Measurements from ENCODE around the gene GPR137C.

The GPR137C gene

DNA sequence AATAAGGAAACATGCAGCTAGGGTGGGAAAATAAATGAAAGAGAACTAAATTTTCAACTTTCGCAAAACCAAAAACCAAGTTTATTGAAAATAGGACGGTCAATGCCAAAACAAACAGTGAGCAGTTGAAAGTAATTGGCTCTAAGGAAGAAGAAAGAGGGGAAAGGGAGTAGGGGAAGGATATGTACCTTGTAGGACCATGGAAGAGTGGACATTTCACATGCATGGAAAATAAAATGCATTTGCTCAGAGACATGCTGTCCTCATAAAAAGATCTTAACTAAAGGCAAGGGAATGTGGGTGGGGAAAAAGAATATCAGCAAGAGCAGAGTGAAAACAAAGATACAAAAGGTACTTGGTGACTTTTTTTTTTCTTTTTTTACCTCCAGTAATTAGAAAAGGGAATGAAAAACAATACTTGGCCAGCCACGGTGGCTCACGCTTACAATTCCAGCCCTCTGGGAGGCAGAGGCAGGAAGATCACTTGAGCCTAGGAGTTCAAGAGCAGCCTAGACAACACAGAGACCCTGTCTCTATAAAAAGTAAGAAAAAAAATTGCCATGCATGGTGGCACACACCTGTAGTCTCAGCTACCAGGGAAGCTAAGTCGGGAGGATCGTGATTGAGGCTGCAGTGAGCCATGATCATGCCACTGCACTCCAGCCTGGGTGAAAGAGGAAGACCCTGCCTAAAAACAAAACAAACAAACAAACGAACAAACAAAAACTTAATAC lies 6.9 kb upstream of the GPR137C start:
- Histone ChIP-seq H3K4me1 (ENCODE audit: control insufficient read depth in 2 of 2, insufficient read depth in 2 of 2, low read length in 2 of 2) (peaks cover 0 to 5% of the 10 kb centered on the region in 2 donors), H3K9me3 (ENCODE audit: control insufficient read depth in 2 of 2, low read length in 2 of 2) (no peaks in the 10 kb centered on the region), H3K36me3 (ENCODE audit: control insufficient read depth in 2 of 2, insufficient read depth in 2 of 2, low read length in 2 of 2) (peaks cover 0 to 3% of the 10 kb centered on the region in 2 donors), H3K4me3 (ENCODE audit: low read length in 2 of 2) (no peak overlapping the region), H3K27ac (ENCODE audit: low read depth in 2 of 2, low read length in 2 of 2) (no peak overlapping the region), H3K27me3 (ENCODE audit: control insufficient read depth in 2 of 2, insufficient read depth in 2 of 2, low read length in 2 of 2) (no peaks in the 10 kb centered on the region), H3K9ac (ENCODE audit: low read depth in 1 of 2, low read length in 2 of 2) (no peak overlapping the region)

DNA sequence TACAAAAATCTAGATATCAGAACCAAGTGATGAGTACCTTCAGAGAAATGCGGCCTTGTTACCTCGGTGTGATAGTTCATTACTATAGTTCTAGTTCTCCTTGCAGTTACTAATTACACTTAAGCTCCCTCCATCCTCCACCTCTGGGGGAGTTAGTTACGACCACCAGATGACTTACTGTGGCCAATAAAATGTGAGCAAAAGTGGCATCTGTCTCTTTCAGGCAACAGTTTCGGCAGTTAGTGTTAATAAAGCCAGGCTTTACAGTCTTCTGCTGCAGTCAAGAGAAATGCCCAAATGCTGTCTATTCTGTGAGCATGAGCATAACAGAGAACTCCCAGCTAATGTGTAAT lies 6.3 kb upstream of the GPR137C start:
- Histone ChIP-seq H3K4me1 (ENCODE audit: control insufficient read depth in 2 of 2, insufficient read depth in 2 of 2, low read length in 2 of 2) (peaks cover 0 to 10% of the 10 kb centered on the region in 2 donors), H3K9me3 (ENCODE audit: control insufficient read depth in 2 of 2, low read length in 2 of 2) (no peaks in the 10 kb centered on the region), H3K4me3 (ENCODE audit: low read length in 2 of 2) (no peak overlapping the region), H3K27me3 (ENCODE audit: control insufficient read depth in 2 of 2, insufficient read depth in 2 of 2, low read length in 2 of 2) (no peaks in the 10 kb centered on the region), H3K9ac (ENCODE audit: low read depth in 1 of 2, low read length in 2 of 2) (no peak overlapping the region), H3K27ac (ENCODE audit: low read depth in 2 of 2, low read length in 2 of 2) (no peak overlapping the region), H3K36me3 (ENCODE audit: control insufficient read depth in 2 of 2, insufficient read depth in 2 of 2, low read length in 2 of 2) (peaks cover 0 to 3% of the 10 kb centered on the region in 2 donors)

DNA sequence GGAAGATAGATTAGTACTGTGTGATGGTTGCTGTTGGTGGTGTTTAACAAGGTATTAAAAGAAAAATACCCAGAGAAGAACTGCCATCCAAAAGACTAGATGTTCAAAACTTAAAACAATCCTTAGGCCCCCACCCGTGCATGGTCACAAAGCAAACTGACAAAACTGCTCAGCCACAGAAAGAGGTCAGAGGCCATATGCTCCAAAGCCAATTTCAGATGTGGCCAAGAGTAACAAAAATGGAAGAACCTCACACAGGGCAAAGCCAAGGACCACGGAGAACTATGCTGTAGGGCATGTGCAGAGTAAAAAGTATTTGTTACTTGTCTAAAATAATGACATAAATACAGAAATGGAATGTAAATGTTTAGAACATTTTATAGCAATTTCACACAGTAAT lies 5.6 kb upstream of the GPR137C start:
- no peaks in the 10 kb centered on the region for H3K9me3 ChIP-seq (ENCODE audit: control insufficient read depth in 2 of 2, low read length in 2 of 2)
- H3K9ac ChIP-seq (ENCODE audit: low read depth in 1 of 2, low read length in 2 of 2) = no peak overlapping the region
- H3K27me3 ChIP-seq (ENCODE audit: control insufficient read depth in 2 of 2, insufficient read depth in 2 of 2, low read length in 2 of 2) = no peaks in the 10 kb centered on the region
- H3K4me1 ChIP-seq (ENCODE audit: control insufficient read depth in 2 of 2, insufficient read depth in 2 of 2, low read length in 2 of 2) = peaks cover 0 to 12% of the 10 kb centered on the region in 2 donors
- H3K4me3 ChIP-seq (ENCODE audit: low read length in 2 of 2) = no peak overlapping the region
- H3K27ac ChIP-seq (ENCODE audit: low read depth in 2 of 2, low read length in 2 of 2) = no peak overlapping the region
- peaks cover 0 to 1% of the 10 kb centered on the region in 2 donors for H3K36me3 ChIP-seq (ENCODE audit: control insufficient read depth in 2 of 2, insufficient read depth in 2 of 2, low read length in 2 of 2)

DNA sequence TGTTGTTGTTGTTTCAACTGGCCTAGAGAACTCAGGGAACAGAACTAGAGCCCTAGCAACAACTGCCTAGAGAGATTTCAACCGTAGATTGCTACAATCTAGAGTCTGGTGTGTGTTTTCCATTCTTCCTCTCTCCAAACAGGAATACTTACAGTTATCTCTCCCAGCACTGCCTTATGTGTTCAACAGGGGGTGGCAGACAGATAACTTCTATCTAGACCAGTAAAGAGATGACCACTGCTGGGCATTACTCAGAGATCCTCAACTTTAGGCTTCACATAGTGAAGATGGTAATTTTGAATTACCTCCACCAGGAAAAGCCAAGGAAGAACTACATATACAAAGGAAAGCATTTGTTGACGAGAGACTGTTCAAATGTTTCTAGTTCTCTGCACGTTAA lies 5.1 kb upstream of the GPR137C start:
- Histone ChIP-seq H3K27me3 (ENCODE audit: control insufficient read depth in 2 of 2, insufficient read depth in 2 of 2, low read length in 2 of 2) (no peaks in the 10 kb centered on the region), H3K9ac (ENCODE audit: low read depth in 1 of 2, low read length in 2 of 2) (no peak overlapping the region), H3K27ac (ENCODE audit: low read depth in 2 of 2, low read length in 2 of 2) (no peak overlapping the region), H3K4me1 (ENCODE audit: control insufficient read depth in 2 of 2, insufficient read depth in 2 of 2, low read length in 2 of 2) (peaks cover 0 to 12% of the 10 kb centered on the region in 2 donors), H3K9me3 (ENCODE audit: control insufficient read depth in 2 of 2, low read length in 2 of 2) (no peaks in the 10 kb centered on the region), H3K4me3 (ENCODE audit: low read length in 2 of 2) (no peak overlapping the region), H3K36me3 (ENCODE audit: control insufficient read depth in 2 of 2, insufficient read depth in 2 of 2, low read length in 2 of 2) (no peaks in the 10 kb centered on the region)

DNA sequence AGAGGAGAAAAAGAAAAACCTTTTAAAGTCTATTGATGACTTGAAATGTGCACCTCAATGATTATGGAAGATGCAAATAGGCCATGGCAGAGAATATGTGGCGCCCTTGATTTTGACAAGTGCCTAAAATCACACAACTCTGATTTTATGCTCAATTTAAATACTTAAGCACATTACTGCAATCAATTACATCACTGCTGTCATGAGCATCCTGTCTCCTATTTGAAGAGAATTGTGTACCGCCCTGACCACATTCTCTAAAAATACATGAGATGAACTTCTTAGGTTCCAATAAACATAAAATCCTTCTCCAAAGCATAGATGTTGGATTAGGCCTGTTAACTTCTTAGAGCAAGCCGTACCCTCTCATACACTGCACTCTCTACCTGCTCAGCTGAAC lies 2.0 kb upstream of the GPR137C start:
- no peaks in the 10 kb centered on the region for H3K9me3 ChIP-seq (ENCODE audit: control insufficient read depth in 2 of 2, low read length in 2 of 2)
- H3K27ac ChIP-seq (ENCODE audit: low read depth in 2 of 2, low read length in 2 of 2) = no peak overlapping the region
- H3K27me3 ChIP-seq (ENCODE audit: control insufficient read depth in 2 of 2, insufficient read depth in 2 of 2, low read length in 2 of 2) = no peaks in the 10 kb centered on the region
- peaks cover 10 to 16% of the 10 kb centered on the region in 2 donors for H3K4me1 ChIP-seq (ENCODE audit: control insufficient read depth in 2 of 2, insufficient read depth in 2 of 2, low read length in 2 of 2)
- H3K4me3 ChIP-seq (ENCODE audit: low read length in 2 of 2) = peak overlapping the region in 1 of 2 donors; percentile 94
- H3K9ac ChIP-seq (ENCODE audit: low read depth in 1 of 2, low read length in 2 of 2) = no peak overlapping the region
- no peaks in the 10 kb centered on the region for H3K36me3 ChIP-seq (ENCODE audit: control insufficient read depth in 2 of 2, insufficient read depth in 2 of 2, low read length in 2 of 2)

DNA sequence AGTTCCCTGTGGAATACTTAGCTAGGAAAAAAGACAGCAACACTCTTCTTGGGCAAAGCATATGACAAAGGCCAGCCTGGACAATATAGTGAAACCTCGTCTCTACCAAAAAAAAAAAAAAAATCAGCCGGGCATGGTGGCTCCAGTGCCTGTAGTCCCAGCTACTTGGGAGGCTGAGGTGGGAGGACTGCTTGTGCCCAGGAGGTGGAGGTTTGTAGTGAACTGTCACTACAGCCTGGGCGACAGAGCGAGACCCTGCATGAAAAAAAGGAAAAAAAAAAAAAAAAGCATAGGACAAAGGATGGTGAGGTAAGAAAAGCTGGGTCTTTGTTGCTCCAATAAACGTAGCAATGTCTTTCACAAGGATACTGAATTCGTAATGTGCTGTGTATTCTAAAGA lies 1.4 kb upstream of the GPR137C start:
- Histone ChIP-seq H3K4me1 (ENCODE audit: control insufficient read depth in 2 of 2, insufficient read depth in 2 of 2, low read length in 2 of 2) (peaks cover 10 to 16% of the 10 kb centered on the region in 2 donors), H3K27ac (ENCODE audit: low read depth in 2 of 2, low read length in 2 of 2) (peak overlapping the region; percentile 87 to 90), H3K36me3 (ENCODE audit: control insufficient read depth in 2 of 2, insufficient read depth in 2 of 2, low read length in 2 of 2) (no peaks in the 10 kb centered on the region), H3K4me3 (ENCODE audit: low read length in 2 of 2) (peak overlapping the region; percentile 94 to 98), H3K27me3 (ENCODE audit: control insufficient read depth in 2 of 2, insufficient read depth in 2 of 2, low read length in 2 of 2) (no peaks in the 10 kb centered on the region), H3K9me3 (ENCODE audit: control insufficient read depth in 2 of 2, low read length in 2 of 2) (no peaks in the 10 kb centered on the region), H3K9ac (ENCODE audit: low read depth in 1 of 2, low read length in 2 of 2) (peak overlapping the region; percentile 91 to 95)

DNA sequence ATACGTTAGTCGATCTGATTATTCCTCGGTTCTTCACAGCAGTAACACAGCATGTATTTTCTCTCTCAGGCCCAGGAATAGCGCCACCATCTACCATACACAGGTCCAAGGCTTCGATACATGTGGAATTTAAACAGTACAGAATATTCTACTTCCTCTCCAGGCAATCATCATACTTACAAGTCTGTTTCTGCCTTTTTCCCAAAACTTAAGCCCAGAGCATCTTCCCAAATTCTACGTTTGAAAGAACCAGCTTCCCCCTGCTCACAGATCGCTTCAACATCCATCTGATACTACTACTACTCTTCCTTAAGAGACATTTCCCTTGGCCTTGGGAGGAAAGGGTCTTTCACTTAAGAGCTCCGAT lies 957 bp upstream of the GPR137C start:
- H3K36me3 ChIP-seq (ENCODE audit: control insufficient read depth in 2 of 2, insufficient read depth in 2 of 2, low read length in 2 of 2) = no peaks in the 10 kb centered on the region
- H3K4me3 ChIP-seq (ENCODE audit: low read length in 2 of 2) = peak overlapping the region; percentile 94 to 98
- H3K4me1 ChIP-seq (ENCODE audit: control insufficient read depth in 2 of 2, insufficient read depth in 2 of 2, low read length in 2 of 2) = peaks cover 10 to 16% of the 10 kb centered on the region in 2 donors
- peak overlapping the region; percentile 91 to 95 for H3K9ac ChIP-seq (ENCODE audit: low read depth in 1 of 2, low read length in 2 of 2)
- H3K27me3 ChIP-seq (ENCODE audit: control insufficient read depth in 2 of 2, insufficient read depth in 2 of 2, low read length in 2 of 2) = no peaks in the 10 kb centered on the region
- H3K27ac ChIP-seq (ENCODE audit: low read depth in 2 of 2, low read length in 2 of 2) = peak overlapping the region; percentile 87 to 90
- H3K9me3 ChIP-seq (ENCODE audit: control insufficient read depth in 2 of 2, low read length in 2 of 2) = no peaks in the 10 kb centered on the region

DNA sequence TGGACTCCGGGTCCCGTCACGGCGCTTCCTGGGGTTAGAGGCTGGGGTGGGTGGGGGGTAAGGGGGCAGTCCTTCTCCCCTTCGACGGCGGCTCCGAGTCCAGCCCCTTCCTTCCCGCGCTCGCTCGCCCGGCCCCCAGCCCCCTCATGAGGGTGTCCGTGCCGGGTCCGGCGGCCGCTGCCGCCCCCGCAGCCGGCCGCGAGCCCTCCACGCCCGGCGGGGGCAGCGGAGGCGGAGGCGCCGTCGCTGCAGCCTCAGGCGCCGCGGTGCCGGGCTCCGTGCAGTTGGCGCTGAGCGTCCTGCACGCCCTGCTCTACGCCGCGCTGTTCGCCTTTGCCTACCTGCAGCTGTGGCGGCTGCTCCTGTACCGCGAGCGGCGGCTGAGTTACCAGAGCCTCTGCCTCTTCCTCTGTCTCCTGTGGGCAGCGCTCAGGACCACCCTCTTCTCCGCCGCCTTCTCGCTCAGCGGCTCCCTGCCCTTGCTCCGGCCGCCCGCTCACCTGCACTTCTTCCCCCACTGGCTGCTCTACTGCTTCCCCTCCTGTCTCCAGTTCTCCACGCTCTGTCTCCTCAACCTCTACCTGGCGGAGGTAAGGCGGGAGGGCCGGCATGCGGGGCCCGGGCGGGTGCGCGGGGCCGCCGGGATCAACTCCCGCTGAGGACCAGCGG lies 500 bp downstream of the GPR137C start:
- H3K9ac ChIP-seq (ENCODE audit: low read depth in 1 of 2, low read length in 2 of 2) = peak overlapping the region; percentile 74 to 79
- no peaks in the 10 kb centered on the region for H3K27me3 ChIP-seq (ENCODE audit: control insufficient read depth in 2 of 2, insufficient read depth in 2 of 2, low read length in 2 of 2)

DNA sequence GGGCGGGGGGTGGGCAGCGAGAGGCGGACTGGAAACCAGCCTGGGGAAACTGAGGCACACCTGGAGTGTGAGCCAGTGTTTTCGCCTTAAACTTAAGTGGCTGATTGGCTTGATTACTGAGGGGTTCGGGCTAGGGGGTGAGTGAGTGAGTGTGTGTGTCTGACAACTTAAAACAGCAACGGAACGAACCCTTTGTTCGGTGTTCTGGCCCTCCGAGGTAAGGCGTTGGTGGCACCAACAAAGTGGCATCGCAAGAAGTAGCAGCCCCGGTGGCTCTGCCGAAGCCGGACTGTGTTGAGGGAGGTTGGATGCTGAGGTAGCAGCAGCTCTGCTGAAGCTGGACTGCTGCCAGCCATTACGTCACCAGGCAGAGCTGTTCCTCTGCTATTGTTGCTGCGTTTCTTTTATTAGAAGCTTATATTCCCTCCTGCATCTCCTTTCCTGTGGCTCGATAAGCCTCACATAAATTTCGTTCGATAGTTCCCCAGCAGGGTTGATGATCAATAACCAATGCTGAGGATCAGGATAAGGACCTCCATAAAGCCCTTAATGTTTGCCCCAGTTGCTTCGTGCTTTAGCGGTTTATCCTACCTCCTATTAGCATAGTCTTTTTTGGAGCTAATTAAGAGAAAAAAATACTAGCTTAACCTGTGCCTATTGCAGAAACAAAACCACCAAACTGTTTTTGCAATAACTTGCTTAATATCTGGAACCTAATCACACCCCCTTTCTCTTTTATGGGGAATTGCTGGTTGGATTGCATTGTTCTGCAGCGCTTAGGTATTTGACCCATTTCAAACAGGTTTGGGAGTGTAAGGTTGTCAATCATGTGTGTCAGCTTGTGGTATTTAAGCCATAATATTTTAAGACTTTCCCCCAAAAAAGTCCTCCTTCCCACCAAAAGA lies 1.3 kb downstream of the GPR137C start:
- no peaks in the 10 kb centered on the region for H3K36me3 ChIP-seq (ENCODE audit: control insufficient read depth in 2 of 2, insufficient read depth in 2 of 2, low read length in 2 of 2)
- no peak overlapping the region for H3K27ac ChIP-seq (ENCODE audit: low read depth in 2 of 2, low read length in 2 of 2)
- peak overlapping the region; percentile 74 to 79 for H3K9ac ChIP-seq (ENCODE audit: low read depth in 1 of 2, low read length in 2 of 2)
- H3K9me3 ChIP-seq (ENCODE audit: control insufficient read depth in 2 of 2, low read length in 2 of 2) = no peaks in the 10 kb centered on the region
- no peaks in the 10 kb centered on the region for H3K27me3 ChIP-seq (ENCODE audit: control insufficient read depth in 2 of 2, insufficient read depth in 2 of 2, low read length in 2 of 2)
- H3K4me1 ChIP-seq (ENCODE audit: control insufficient read depth in 2 of 2, insufficient read depth in 2 of 2, low read length in 2 of 2) = peaks cover 10 to 15% of the 10 kb centered on the region in 2 donors
- peak overlapping the region; percentile 77 to 85 for H3K4me3 ChIP-seq (ENCODE audit: low read length in 2 of 2)

More for the DNA sequence above, 500 bp downstream of the GPR137C start:
- H3K4me1 ChIP-seq (ENCODE audit: control insufficient read depth in 2 of 2, insufficient read depth in 2 of 2, low read length in 2 of 2) = peaks cover 10 to 16% of the 10 kb centered on the region in 2 donors
- H3K27ac ChIP-seq (ENCODE audit: low read depth in 2 of 2, low read length in 2 of 2) = peak overlapping the region; percentile 52 to 77
- no peaks in the 10 kb centered on the region for H3K9me3 ChIP-seq (ENCODE audit: control insufficient read depth in 2 of 2, low read length in 2 of 2)
- H3K36me3 ChIP-seq (ENCODE audit: control insufficient read depth in 2 of 2, insufficient read depth in 2 of 2, low read length in 2 of 2) = no peaks in the 10 kb centered on the region
- H3K4me3 ChIP-seq (ENCODE audit: low read length in 2 of 2) = peak overlapping the region; percentile 77 to 85

DNA sequence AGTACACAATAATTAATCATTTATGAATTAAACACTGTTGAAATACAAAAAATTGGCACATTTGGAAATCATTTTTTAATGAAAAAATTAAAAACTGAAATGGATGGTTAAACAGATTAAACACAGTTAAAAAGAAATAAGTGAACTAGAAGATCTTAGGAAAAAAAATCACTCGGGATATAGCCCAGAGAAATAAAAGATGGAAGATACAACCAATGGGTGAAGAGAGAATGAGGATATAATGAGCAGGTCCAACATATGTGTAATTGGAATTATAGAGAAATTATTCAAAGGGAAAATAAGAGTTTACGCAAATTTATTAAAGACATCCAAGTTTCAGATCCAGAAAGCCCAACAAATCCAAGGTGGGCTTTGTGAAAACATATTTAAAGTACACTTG lies 6.1 kb downstream of the GPR137C start:
- H3K9me3 ChIP-seq (ENCODE audit: control insufficient read depth in 2 of 2, low read length in 2 of 2) = no peaks in the 10 kb centered on the region
- H3K36me3 ChIP-seq (ENCODE audit: control insufficient read depth in 2 of 2, insufficient read depth in 2 of 2, low read length in 2 of 2) = no peaks in the 10 kb centered on the region
- H3K4me1 ChIP-seq (ENCODE audit: control insufficient read depth in 2 of 2, insufficient read depth in 2 of 2, low read length in 2 of 2) = peaks cover 5% of the 10 kb centered on the region in 2 donors
- H3K27ac ChIP-seq (ENCODE audit: low read depth in 2 of 2, low read length in 2 of 2) = no peak overlapping the region
- no peak overlapping the region for H3K9ac ChIP-seq (ENCODE audit: low read depth in 1 of 2, low read length in 2 of 2)
- no peaks in the 10 kb centered on the region for H3K27me3 ChIP-seq (ENCODE audit: control insufficient read depth in 2 of 2, insufficient read depth in 2 of 2, low read length in 2 of 2)
- H3K4me3 ChIP-seq (ENCODE audit: low read length in 2 of 2) = no peak overlapping the region

Measured in mucosa of rectum (tissue), 2 donors.